IMR-90 (cell line): ENCODE results near the gene MSL3B.

Experiments used
- ATAC-seq: fragments of 200-7000 bp; cut with Tn5 transposase; 2 replicates; pipeline ENCODE4 v1.9.1; 2020; ENCODE audit warnings: low read depth, mild to moderate bottlenecking, moderate library complexity
- BruUV-seq: library from RNA; stranded (reverse); fragments of 400-500 nt; replicated peaks from 2 replicates; lab custom pipeline; 2021; lab: Mats Ljungman, UMichigan
- CTCF ChIA-PET: fragments of 300-600 bp; formaldehyde crosslinking; extraction: SDS; loops from one replicate; lab custom pipeline; 2021; ENCODE audit warnings: antibody characterized with exemption; lab: Yijun Ruan, JAX
- POLR2A ChIA-PET: fragments of 300-600 bp; sonication (Branson Sonifier 250); formaldehyde crosslinking; loops from one replicate; lab custom pipeline; 2022; ENCODE audit warnings: antibody characterized with exemption; ENCODE audit not compliant: unreplicated experiment; lab: Charles Lee
- DNase-seq: peaks from one replicate; pipeline ENCODE4 v3.0.0; 2013
- H2AFZ ChIP-seq: replicated peaks from 2 replicates; pipeline ENCODE3; 2013; ENCODE audit warnings: low read length, mild to moderate bottlenecking; ENCODE audit not compliant: poor library complexity
- H2AK5ac ChIP-seq: 2 replicates; pipeline ENCODE4 v1.6.1; 2013; ENCODE audit warnings: low read depth, low read length, inconsistent platforms
- H2AK9ac ChIP-seq: replicated peaks from 2 replicates; pipeline ENCODE3; 2013; ENCODE audit warnings: mild to moderate bottlenecking, low read depth, low read length, moderate library complexity; ENCODE audit not compliant: poor library complexity
- H2BK120ac ChIP-seq: 2 replicates; pipeline ENCODE4 v1.6.1; 2013; ENCODE audit warnings: low read depth, low read length, inconsistent platforms
- H2BK15ac ChIP-seq: 3 replicates; pipeline ENCODE4 v1.6.1; 2013; ENCODE audit warnings: low read depth, low read length, inconsistent platforms
- H2BK20ac ChIP-seq: 2 replicates; pipeline ENCODE4 v1.6.1; 2013; ENCODE audit warnings: low read depth, mild to moderate bottlenecking, inconsistent platforms, low read length, moderate library complexity
- H2BK5ac ChIP-seq: 2 replicates; pipeline ENCODE4 v1.6.1; 2013; ENCODE audit warnings: mild to moderate bottlenecking, low read depth, low read length, inconsistent platforms; ENCODE audit not compliant: poor library complexity, severe bottlenecking
- H3K14ac ChIP-seq: replicated peaks from 2 replicates; pipeline ENCODE4 v1.6.1; 2013; ENCODE audit warnings: low read depth, low read length, inconsistent platforms
- H3K18ac ChIP-seq: 2 replicates; pipeline ENCODE4 v1.6.1; 2013; ENCODE audit warnings: low read depth, low read length, control low read depth
- H3K23ac ChIP-seq: 2 replicates; pipeline ENCODE4 v1.6.1; 2013; ENCODE audit warnings: low read depth, low read length, inconsistent platforms
- H3K27ac ChIP-seq: 2 replicates; pipeline ENCODE4 v1.5.1; 2013; ENCODE audit warnings: mild to moderate bottlenecking, control low read depth, low read length; ENCODE audit not compliant: insufficient read depth
- H3K27me3 ChIP-seq: 2 replicates; pipeline ENCODE4 v1.6.1; 2013; ENCODE audit warnings: low read length; ENCODE audit not compliant: control insufficient read depth, insufficient read depth
- H3K36me3 ChIP-seq: 2 replicates; pipeline ENCODE4 v1.6.1; 2013; ENCODE audit warnings: low read length, mixed read lengths; ENCODE audit not compliant: control insufficient read depth, insufficient read depth
- H3K4ac ChIP-seq: 2 replicates; pipeline ENCODE4 v1.6.1; 2013; ENCODE audit warnings: low read depth, low read length, inconsistent platforms
- H3K4me1 ChIP-seq: 2 replicates; pipeline ENCODE4 v1.6.1; 2013; ENCODE audit warnings: low read length, mixed read lengths; ENCODE audit not compliant: control insufficient read depth, insufficient read depth
- H3K4me2 ChIP-seq: 2 replicates; pipeline ENCODE4 v1.6.1; 2013; ENCODE audit warnings: low read depth, mild to moderate bottlenecking, control low read depth, low read length, moderate library complexity
- H3K4me3 ChIP-seq: 2 replicates; pipeline ENCODE4 v1.5.1; 2013; ENCODE audit warnings: low read depth, mild to moderate bottlenecking, control low read depth, low read length, moderate library complexity; ENCODE audit not compliant: insufficient read depth
- H3K56ac ChIP-seq: 2 replicates; pipeline ENCODE4 v1.6.1; 2013; ENCODE audit warnings: low read length, inconsistent platforms; ENCODE audit not compliant: insufficient read depth; ENCODE audit errors: extremely low read depth
- H3K79me1 ChIP-seq, 2 experiments: 2 replicates each; pipeline ENCODE4 v1.6.1; 2013; ENCODE audit warnings: low read length in 2 of 2, inconsistent platforms in 1 of 2, low read depth in 1 of 2
- H3K9ac ChIP-seq: 2 replicates; pipeline ENCODE4 v1.6.1; 2013; ENCODE audit warnings: low read depth, low read length, control low read depth
- H3K9me1 ChIP-seq: 2 replicates; pipeline ENCODE4 v1.6.1; 2013; ENCODE audit warnings: low read length, inconsistent platforms; ENCODE audit not compliant: insufficient read depth
- H3K9me3 ChIP-seq: 2 replicates; pipeline ENCODE4 v1.6.1; 2013; ENCODE audit warnings: low read length; ENCODE audit not compliant: control insufficient read depth, insufficient read depth
- H4K20me1 ChIP-seq: 2 replicates; pipeline ENCODE4 v1.6.1; 2013; ENCODE audit warnings: low read length, inconsistent platforms; ENCODE audit not compliant: insufficient read depth
- H4K5ac ChIP-seq: 2 replicates; pipeline ENCODE4 v1.6.1; 2013; ENCODE audit warnings: mild to moderate bottlenecking, low read depth, low read length, control low read depth
- H4K8ac ChIP-seq, 2 experiments: 2 replicates each; pipeline ENCODE4 v1.6.1; 2013; ENCODE audit warnings: low read depth in 2 of 2, low read length in 2 of 2, control low read depth in 1 of 2, inconsistent platforms in 1 of 2
- H4K91ac ChIP-seq: 2 replicates; pipeline ENCODE4 v1.6.1; 2013; ENCODE audit warnings: low read depth, low read length, inconsistent platforms; ENCODE audit not compliant: insufficient read depth
- CTCF ChIP-seq: conservative IDR thresholded peaks from 2 replicates; pipeline ENCODE4 v1.5.1; 2012; ENCODE audit warnings: mild to moderate bottlenecking, low read depth, low read length, improper control_type of control experiment
- MAFK ChIP-seq: IDR thresholded peaks from 2 replicates; pipeline ENCODE4 v1.6.1; 2012; ENCODE audit warnings: low read depth, low read length, improper control_type of control experiment
- RAD21 ChIP-seq: IDR thresholded peaks from 2 replicates; pipeline ENCODE4 v1.6.1; 2012; ENCODE audit warnings: low read length, improper control_type of control experiment
- SMC3 ChIP-seq: fragments of 150-350 bp; IDR thresholded peaks from 2 replicates; pipeline ENCODE4 v1.6.1; 2016; ENCODE audit warnings: low read depth, mild to moderate bottlenecking, antibody characterized with exemption, low read length, moderate library complexity
- WGBS, 2 experiments: methylation state at CpG; one replicate each; pipeline versions ENCODE4 v1.1.5 to v1.1.7; 2013; ENCODE audit warnings: missing lambda C conversion rate in 2 of 2; ENCODE audit not compliant: insufficient read length in 1 of 2; ENCODE audit errors: extremely low coverage in 2 of 2; 5-methylcytosine and 5-hydroxymethylcytosine counted together
- dilution Hi-C: fragments of 300-500 bp; cut with HindIII; formaldehyde crosslinking; loops from one replicate; pipeline ENCODE4 v1.14.3; 2018; ENCODE audit warnings: low sequenced_read_pairs; ENCODE audit not compliant: unreplicated experiment
- in situ Hi-C: fragments of 300-500 bp; cut with MboI; formaldehyde crosslinking; loops from 3 replicates; pipeline ENCODE4 v1.14.3; 2019; ENCODE audit warnings: low sequenced_read_pairs, inconsistent platforms, mixed read lengths
- intact Hi-C: fragments of 100-400 bp; cut with micrococcal nuclease; formaldehyde crosslinking; loops from 2 replicates; pipeline ENCODE4 v1.10.0; 2022
- TF ChIP-seq, protein P1 (sequence below): fragments of 150-350 bp; IDR thresholded peaks from 2 replicates; pipeline ENCODE4 v1.6.1; 2016; ENCODE audit warnings: low read depth, mild to moderate bottlenecking, low read length, moderate library complexity, borderline replicate concordance

Gene MSL3B

DNA sequence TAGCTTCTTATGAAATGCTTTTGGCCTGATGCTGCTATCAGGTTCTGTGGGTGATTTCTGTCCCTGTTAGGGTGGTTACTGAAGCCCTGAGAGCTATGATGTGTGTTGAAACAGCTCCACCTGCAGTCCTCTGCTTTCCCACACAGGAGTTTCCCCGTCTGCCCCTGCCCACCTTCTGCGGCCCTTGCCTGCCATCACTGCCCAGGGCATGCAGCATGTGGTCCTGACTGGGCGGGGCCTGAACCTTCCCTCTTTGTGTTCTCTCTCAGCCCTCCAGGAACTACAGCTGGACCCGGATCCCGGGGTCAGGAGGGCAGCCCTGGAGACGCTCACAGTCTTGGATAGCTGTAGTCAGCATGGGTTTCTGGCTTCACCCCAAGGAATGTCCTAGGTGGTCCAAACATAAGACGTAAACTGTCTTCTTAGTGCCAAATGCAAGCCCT lies 35.3 kb downstream of the MSL3B start:
- intact Hi-C loops (loop anchor here (1.0 kb wide), 1 partner anchor 384 kb away; no protein-coding TSS in a partner anchor), dilution Hi-C loops (no loop called here), in situ Hi-C loops (loop anchor here (25.0 kb wide), 1 partner anchor 371 kb away; no protein-coding TSS in a partner anchor)
- Histone ChIP-seq H2AFZ (peak overlapping the region; percentile 57), H3K9me1 (no peaks in the 10 kb centered on the region), H3K9ac (no peak overlapping the region), H2BK20ac (no peak overlapping the region), H3K36me3 (no peaks in the 10 kb centered on the region; the same call in 1 of the 2 replicates), H2BK120ac (no peak overlapping the region), H3K9me3 (no peaks in the 10 kb centered on the region), H4K8ac (peak overlapping the region in 1 of 2 experiments; percentile 22; a peak in 1 of 4 replicates), H4K91ac (no peak overlapping the region), H2BK15ac (no peak overlapping the region), H3K4me1 (peaks cover 3% of the 10 kb centered on the region), H4K20me1 (no peaks in the 10 kb centered on the region; the same call in 1 of the 2 replicates), H2AK9ac (peak overlapping the region; percentile 31), H3K4me2 (no peak overlapping the region), H2BK5ac (no peak overlapping the region), H3K56ac (no peak overlapping the region), H3K23ac (no peak overlapping the region), H3K14ac (no peak overlapping the region), H3K4me3 (no peak overlapping the region), H3K27me3 (no peaks in the 10 kb centered on the region), H2AK5ac (no peak overlapping the region), H3K18ac (no peak overlapping the region), H4K5ac (0 out of 2 replicates have a peak overlapping the region, but pooled peaks have one; percentile 21), H3K4ac (no peak overlapping the region), H3K79me1 (peaks cover 17 to 38% of the 10 kb centered on the region in 2 experiments), H3K27ac (0 out of 2 replicates have a peak overlapping the region, but pooled peaks have one; percentile 8)
- DNase-seq (peak; percentile 73), ATAC-seq (peak; percentile 73)
- ChIA-PET POLR2A (no interaction called here), CTCF (interaction anchor here (0.8 to 1.7 kb wide), 2 partner anchors 13 to 384 kb away, joined by 3 to 4 read pairs; no protein-coding TSS in a partner anchor)
- TF ChIP-seq CTCF (peak; percentile 50), SMC3 (no peak), MAFK (no peak), RAD21 (peak; percentile 51)
- TF ChIP-seq, protein P1, sequence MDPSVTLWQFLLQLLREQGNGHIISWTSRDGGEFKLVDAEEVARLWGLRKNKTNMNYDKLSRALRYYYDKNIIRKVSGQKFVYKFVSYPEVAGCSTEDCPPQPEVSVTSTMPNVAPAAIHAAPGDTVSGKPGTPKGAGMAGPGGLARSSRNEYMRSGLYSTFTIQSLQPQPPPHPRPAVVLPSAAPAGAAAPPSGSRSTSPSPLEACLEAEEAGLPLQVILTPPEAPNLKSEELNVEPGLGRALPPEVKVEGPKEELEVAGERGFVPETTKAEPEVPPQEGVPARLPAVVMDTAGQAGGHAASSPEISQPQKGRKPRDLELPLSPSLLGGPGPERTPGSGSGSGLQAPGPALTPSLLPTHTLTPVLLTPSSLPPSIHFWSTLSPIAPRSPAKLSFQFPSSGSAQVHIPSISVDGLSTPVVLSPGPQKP = no peak
- 30% methylated on average over 4 of the region's 7 CpGs; no CpG with 5 or more reads in 1 of the 2 experiments for WGBS, 2 experiments
- no TSS peak for BruUV-seq
